Measurements from ENCODE around the gene SLC37A1. TPM values are rescaled to one million over a fixed set of nuclear protein-coding genes. Genes with fewer than 3 reads are reported as not detected.

SLC37A1 gene
- total and polyA plus RNA-seq, 9 of the 15 experiments (the other 6 are each of a cell fraction or from before 2014, with no cell fraction given) = 0.06 to 3.4 (median 0.40) TPM

GRCh38 chr21:42593007-42593814, 79.6 kb downstream of the SLC37A1 start (continued):
- TF ChIP-seq MXD1 (CRISPR knock-in tag; IDR thresholded peaks at IDR 0.05; ENCODE audit: borderline replicate concordance, poor library complexity, severe bottlenecking) = no peak
- no peak for TF ChIP-seq ZNF699 (CRISPR knock-in tag; IDR thresholded peaks at IDR 0.05; ENCODE audit: insufficient replicate concordance)
- TF ChIP-seq RB1 (IDR thresholded peaks at IDR 0.05; ENCODE audit: low read depth) = peak; percentile 59; the same call in 1 of the 2 replicates
- TF ChIP-seq CTCF (IDR thresholded peaks at IDR 0.05 in 2 of 3, conservative IDR thresholded peaks at IDR 0.05 in 1 of 3; ENCODE audit: insufficient read depth in 2 of 3, low read depth in 1 of 3, low read length in 3 of 3) = peak; percentile 67 to 89 (median 85)
- peak; percentile 28; the same call in 1 of the 2 replicates for TF ChIP-seq CC2D1A (IDR thresholded peaks at IDR 0.05)
- no peak for TF ChIP-seq RNF2 (IDR thresholded peaks at IDR 0.05)
- TF ChIP-seq ZNF253 (CRISPR knock-in tag; conservative IDR thresholded peaks at IDR 0.05) = no peak
- no peak for TF ChIP-seq ELK3 (CRISPR knock-in tag; IDR thresholded peaks at IDR 0.05)
- no peak for TF ChIP-seq FOXM1 (IDR thresholded peaks at IDR 0.05; ENCODE audit: low read depth)
- TF ChIP-seq FOXM1 (CRISPR knock-in tag; IDR thresholded peaks at IDR 0.05; ENCODE audit: low read depth) = no peak
- TF ChIP-seq MTA2 (IDR thresholded peaks at IDR 0.05; ENCODE audit: low read depth) = no peak
- TF ChIP-seq TFAP4 (CRISPR knock-in tag; IDR thresholded peaks at IDR 0.05; ENCODE audit: borderline replicate concordance) = peak; percentile 17; the same call in 1 of the 2 replicates
- peak in 1 of 2 experiments; percentile 67; a peak in 1 of 4 replicates for TF ChIP-seq MAZ (CRISPR knock-in tag; conservative IDR thresholded peaks at IDR 0.05 in 1 of 2, IDR thresholded peaks at IDR 0.05 in 1 of 2)
- TF ChIP-seq RAD21 (CRISPR knock-in tag; conservative IDR thresholded peaks at IDR 0.05 in 1 of 2, IDR thresholded peaks at IDR 0.05 in 1 of 2) = peak; percentile 73 to 84

Measured in K562 (cell line).